ENCODE results near the gene POLR2I.

DNA sequence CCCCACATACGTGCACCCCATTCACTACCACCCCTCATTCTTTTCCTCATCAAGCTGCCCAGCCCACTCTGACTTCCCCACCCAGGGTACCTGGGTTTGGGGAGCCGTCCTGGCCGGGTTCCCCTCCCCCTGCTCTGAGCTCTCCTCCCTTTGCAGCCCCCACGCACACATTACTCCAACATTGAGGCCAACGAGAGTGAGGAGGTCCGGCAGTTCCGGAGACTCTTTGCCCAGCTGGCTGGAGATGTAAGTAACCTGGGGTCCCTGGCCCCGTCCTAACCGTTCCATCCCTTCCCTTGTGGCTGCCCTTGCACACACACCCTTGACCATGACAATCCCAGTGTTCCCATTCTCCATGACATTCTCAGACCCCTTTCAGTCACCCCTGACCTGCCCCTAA lies 27.8 kb upstream of the POLR2I start:
- TF ChIP-seq, protein P1, sequence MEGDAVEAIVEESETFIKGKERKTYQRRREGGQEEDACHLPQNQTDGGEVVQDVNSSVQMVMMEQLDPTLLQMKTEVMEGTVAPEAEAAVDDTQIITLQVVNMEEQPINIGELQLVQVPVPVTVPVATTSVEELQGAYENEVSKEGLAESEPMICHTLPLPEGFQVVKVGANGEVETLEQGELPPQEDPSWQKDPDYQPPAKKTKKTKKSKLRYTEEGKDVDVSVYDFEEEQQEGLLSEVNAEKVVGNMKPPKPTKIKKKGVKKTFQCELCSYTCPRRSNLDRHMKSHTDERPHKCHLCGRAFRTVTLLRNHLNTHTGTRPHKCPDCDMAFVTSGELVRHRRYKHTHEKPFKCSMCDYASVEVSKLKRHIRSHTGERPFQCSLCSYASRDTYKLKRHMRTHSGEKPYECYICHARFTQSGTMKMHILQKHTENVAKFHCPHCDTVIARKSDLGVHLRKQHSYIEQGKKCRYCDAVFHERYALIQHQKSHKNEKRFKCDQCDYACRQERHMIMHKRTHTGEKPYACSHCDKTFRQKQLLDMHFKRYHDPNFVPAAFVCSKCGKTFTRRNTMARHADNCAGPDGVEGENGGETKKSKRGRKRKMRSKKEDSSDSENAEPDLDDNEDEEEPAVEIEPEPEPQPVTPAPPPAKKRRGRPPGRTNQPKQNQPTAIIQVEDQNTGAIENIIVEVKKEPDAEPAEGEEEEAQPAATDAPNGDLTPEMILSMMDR (conservative IDR thresholded peaks at IDR 0.05; ENCODE audit: low read depth, low read length), result no peak
- no peak for TF ChIP-seq EZH2 (IDR thresholded peaks at IDR 0.05; ENCODE audit: borderline replicate concordance, low read depth, low read length, poor library complexity, severe bottlenecking)
